BLaER1 (cell line): ENCODE data around the gene PXDN.
"Not testable (repeated sequence)": the region's sequence is repeated elsewhere in the genome, so short reads cannot be mapped to it uniquely, and the experiment has no call there.

Experiments used
- H3K27ac ChIP-seq: shearing (Covaris generic); formaldehyde crosslinking; 2 replicates; pipeline ENCODE4 v1.8.1; 2022
- H3K27me3 ChIP-seq: shearing (Covaris generic); formaldehyde crosslinking; 2 replicates; pipeline ENCODE4 v1.8.1; 2022
- H3K36me3 ChIP-seq: shearing (Covaris generic); formaldehyde crosslinking; 2 replicates; pipeline ENCODE4 v1.8.1; 2022
- H3K4me1 ChIP-seq: shearing (Covaris generic); formaldehyde crosslinking; 2 replicates; pipeline ENCODE4 v1.8.1; 2022
- H3K4me2 ChIP-seq: shearing (Covaris generic); formaldehyde crosslinking; 2 replicates; pipeline ENCODE4 v1.8.1; 2022
- H3K4me3 ChIP-seq: shearing (Covaris generic); formaldehyde crosslinking; 2 replicates; pipeline ENCODE4 v1.8.1; 2022
- H3K9ac ChIP-seq: shearing (Covaris generic); formaldehyde crosslinking; 2 replicates; pipeline ENCODE4 v1.8.1; 2022
- H3K9me3 ChIP-seq: shearing (Covaris generic); formaldehyde crosslinking; 2 replicates; pipeline ENCODE4 v1.8.1; 2022
- H4K20me1 ChIP-seq: shearing (Covaris generic); formaldehyde crosslinking; 2 replicates; pipeline ENCODE4 v1.8.1; 2022
- Cebpa-rat ChIP-seq: shearing (Covaris generic); IDR thresholded peaks from 2 replicates; pipeline ENCODE4 v1.8.1; 2022

PXDN gene

DNA sequence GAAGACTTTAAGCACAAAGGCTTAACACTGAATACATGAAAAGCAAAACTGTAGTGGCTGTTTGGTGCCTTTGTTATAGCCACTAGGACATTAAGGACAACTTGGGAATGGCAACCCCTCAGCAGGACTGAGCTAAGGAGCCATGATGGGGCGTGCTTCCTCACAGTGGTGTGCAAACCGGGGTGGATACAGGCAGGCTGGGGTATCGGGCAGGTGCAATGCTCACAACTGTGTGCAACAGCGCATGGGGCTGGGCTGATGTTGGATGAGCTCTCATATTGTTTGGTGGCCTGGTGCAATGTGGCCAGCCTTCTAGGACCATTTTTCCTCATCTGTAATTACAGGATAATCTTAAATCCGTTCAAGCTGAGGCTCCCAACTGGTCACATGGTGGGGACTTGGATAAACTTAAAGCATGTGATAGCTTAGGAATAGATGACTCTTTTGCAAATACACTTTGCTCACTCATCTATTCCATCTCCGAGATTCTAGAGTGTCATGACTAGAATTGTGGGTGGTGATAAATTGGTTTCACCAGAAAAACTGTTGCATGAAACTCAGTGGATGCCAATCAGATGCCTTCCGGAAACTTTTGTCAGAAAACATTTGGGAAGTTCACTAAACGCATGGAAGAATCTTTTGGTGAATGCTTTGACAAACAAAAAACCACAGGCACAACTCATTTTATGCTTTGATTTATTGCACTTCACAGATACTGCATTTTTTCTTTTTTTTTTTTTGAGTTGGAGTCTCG, 116.5 kb downstream of the PXDN start:
- Histone ChIP-seq H4K20me1 (peaks cover 6% of the 10 kb centered on the region; the same call in 1 of the 2 replicates), H3K27me3 (no peaks in the 10 kb centered on the region), H3K9ac (no peak overlapping the region), H3K27ac (no peak overlapping the region), H3K4me2 (peak overlapping the region; percentile 70), H3K36me3 (peaks cover 39% of the 10 kb centered on the region), H3K4me1 (peaks cover 60% of the 10 kb centered on the region), H3K9me3 (peaks cover 17% of the 10 kb centered on the region), H3K4me3 (no peak overlapping the region)
- TF ChIP-seq Cebpa-rat = no peak

DNA sequence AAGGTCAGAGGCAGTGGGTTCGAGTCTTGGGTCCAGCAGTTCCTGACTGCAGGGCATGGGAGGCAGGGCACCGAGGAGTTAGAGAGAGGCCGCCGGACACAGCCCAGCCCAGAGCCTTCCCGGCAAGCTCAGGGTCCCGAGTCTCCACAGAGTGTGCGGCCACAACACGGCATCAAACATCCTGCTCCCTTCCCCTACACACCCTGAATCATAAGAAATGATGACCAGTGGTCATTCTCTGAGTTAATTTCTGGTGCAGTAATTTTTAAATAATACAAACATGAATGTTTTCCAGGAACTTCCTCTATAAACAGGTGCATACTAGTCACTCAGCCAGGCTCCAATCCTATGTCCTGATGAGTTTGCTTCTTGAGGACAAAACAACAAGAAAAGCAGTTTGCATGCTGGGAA, 118.0 kb downstream of the PXDN start:
- no peaks in the 10 kb centered on the region for H4K20me1 ChIP-seq
- H3K9ac ChIP-seq = no peak overlapping the region
- no peaks in the 10 kb centered on the region for H3K27me3 ChIP-seq
- no peak for TF ChIP-seq Cebpa-rat
- peak overlapping the region; percentile 40; the same call in 1 of the 2 replicates for H3K27ac ChIP-seq
- H3K36me3 ChIP-seq = peaks cover 23% of the 10 kb centered on the region
- H3K4me3 ChIP-seq = no peak overlapping the region
- H3K4me1 ChIP-seq = peaks cover 76% of the 10 kb centered on the region
- peak overlapping the region; percentile 70 for H3K4me2 ChIP-seq
- H3K9me3 ChIP-seq = peaks cover 17% of the 10 kb centered on the region

DNA sequence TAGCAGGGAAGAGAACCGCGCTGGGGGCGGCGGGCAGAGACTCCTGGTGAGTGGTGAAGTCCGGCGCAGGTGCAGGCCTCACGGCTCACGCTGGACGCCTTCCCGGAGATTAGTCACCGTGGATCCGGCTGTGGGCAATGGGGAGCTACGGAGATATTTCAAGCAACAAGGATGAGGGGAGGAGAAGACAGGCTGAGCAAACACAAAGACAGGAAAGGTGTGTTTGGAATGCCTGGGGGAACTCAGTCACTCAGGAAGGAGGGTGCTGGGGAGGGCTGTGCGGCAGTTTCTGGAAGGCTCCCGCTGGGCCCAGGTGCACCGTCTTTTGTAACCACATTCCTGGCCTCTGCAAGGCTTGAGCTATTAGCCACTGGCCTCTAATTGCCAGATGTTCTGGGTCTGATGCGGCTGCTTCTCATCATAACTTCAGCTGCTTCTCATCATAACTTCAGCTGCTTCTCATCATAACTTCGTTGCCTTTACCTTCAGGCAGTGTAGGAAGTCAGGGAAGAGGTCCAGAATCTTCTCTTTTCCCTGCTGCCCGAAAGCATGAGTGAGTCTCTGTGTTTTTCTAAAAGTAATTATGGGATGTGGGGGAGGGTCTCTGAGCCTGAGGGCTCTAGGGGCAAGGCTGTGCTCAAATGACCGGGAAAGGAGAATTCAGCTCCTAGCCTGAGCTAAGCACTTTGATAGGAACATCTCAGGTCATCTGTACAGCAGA, 118.9 kb downstream of the PXDN start:
- peaks cover 19% of the 10 kb centered on the region for H3K9me3 ChIP-seq
- H3K27me3 ChIP-seq = no peaks in the 10 kb centered on the region
- no peak overlapping the region; the same call in 1 of the 2 replicates for H3K9ac ChIP-seq
- H3K4me1 ChIP-seq = peaks cover 84% of the 10 kb centered on the region
- H4K20me1 ChIP-seq = no peaks in the 10 kb centered on the region
- H3K36me3 ChIP-seq = peaks cover 15% of the 10 kb centered on the region
- H3K27ac ChIP-seq = peak overlapping the region; percentile 40
- no peak for TF ChIP-seq Cebpa-rat
- peak overlapping the region; percentile 70 for H3K4me2 ChIP-seq
- H3K4me3 ChIP-seq = no peak overlapping the region

DNA sequence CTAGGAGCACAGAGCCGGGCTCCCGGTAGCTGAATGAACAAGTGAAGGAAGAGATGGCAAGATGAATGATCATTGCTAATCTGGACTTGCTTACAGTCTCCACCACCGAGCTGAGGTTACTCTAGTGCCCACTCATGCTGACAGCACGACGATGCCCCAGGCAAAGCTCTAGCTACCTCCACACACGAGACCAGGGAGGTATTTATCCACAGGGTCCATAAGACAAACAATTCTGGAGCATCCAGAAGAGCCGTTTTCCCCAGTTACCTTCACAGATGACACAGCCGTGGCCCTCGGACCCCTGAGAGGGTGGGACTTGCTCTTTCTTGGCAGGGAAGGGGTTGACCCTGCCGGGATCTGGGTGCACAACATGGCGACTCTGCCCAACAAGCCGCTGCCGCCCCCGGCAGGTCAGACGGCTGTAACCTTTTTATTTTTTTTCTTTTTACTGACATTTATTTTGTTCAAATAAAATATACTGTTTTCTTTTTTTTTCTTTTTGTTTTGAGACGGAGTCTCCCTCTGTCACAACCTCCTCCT, 120.3 kb downstream of the PXDN start:
- Histone ChIP-seq H4K20me1 (no peaks in the 10 kb centered on the region), H3K36me3 (peaks cover under 1% of the 10 kb centered on the region; the same call in 1 of the 2 replicates), H3K9me3 (peaks cover 9% of the 10 kb centered on the region; the same call in 1 of the 2 replicates), H3K9ac (no peak overlapping the region), H3K4me3 (no peak overlapping the region), H3K27me3 (no peaks in the 10 kb centered on the region), H3K27ac (0 out of 2 replicates have a peak overlapping the region, but pooled peaks have one; percentile 35), H3K4me2 (no peak overlapping the region), H3K4me1 (peaks cover 91% of the 10 kb centered on the region)
- no peak for TF ChIP-seq Cebpa-rat

DNA sequence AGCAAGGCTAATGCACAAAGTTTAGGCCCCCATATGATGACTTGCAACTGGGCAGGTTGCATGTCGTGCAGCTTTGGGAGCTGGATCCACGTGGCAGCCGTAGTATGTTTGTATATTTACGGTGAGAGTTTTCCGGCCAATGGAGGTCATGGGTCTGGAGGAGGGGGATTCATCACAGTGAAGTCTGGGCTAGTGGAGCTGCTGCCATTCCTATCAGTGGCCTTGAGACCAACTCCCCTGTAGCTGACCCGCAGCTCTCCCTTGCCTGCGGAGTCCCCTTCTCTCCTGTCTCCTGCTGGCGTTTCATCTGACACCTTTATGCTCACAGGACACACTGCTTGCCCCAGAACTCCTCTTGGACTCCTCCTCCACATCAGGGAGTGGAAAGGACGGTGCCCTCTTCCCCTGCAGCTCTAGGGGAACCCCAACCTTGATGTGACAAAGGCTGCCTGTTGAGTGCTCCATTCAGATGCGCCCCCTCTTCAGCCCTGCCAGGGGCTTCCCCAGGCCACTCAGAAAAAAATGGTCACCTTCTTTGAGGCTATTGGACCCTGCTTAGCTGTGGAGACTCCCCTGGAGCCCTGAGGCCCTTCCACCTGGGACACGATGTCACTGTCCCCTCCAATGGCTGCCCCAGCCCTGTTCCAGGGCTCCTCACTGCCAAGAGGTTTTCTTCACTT, 121.7 kb downstream of the PXDN start:
- H3K9me3 ChIP-seq = peaks cover 9% of the 10 kb centered on the region; the same call in 1 of the 2 replicates
- no peak overlapping the region for H3K4me3 ChIP-seq
- H4K20me1 ChIP-seq = no peaks in the 10 kb centered on the region
- peaks cover 91% of the 10 kb centered on the region for H3K4me1 ChIP-seq
- no peaks in the 10 kb centered on the region for H3K36me3 ChIP-seq
- TF ChIP-seq Cebpa-rat = no peak
- H3K27ac ChIP-seq = peak overlapping the region; percentile 19; the same call in 1 of the 2 replicates
- no peaks in the 10 kb centered on the region for H3K27me3 ChIP-seq
- peak overlapping the region; percentile 56; the same call in 1 of the 2 replicates for H3K4me2 ChIP-seq
- H3K9ac ChIP-seq = no peak overlapping the region

DNA sequence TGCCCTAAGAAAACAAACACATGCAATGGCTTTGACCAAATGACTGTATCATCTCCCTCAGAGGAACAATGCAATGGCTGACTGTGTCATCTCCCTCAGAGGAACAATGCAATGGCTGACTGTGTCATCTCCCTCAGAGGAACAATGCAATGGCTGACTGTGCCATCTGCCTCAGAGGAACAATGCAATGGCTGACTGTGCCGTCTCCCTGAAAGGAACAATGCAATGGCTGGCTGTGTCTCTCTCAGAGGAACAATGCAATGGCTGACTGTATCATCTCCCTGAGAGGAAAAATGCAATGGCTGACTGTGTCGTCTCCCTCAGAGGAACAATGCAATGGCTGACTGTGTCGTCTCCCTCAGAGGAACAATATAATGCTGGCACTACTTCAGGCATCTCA, 122.3 kb downstream of the PXDN start:
- Histone ChIP-seq H3K4me1 (peaks cover 91% of the 10 kb centered on the region), H3K27ac (peak overlapping the region; percentile 19), H3K4me2 (peak overlapping the region; percentile 56)
- H3K4me3 ChIP-seq, H3K9me3 ChIP-seq, H3K27me3 ChIP-seq, H4K20me1 ChIP-seq, H3K9ac ChIP-seq, H3K36me3 ChIP-seq: not testable (repeated sequence)

DNA sequence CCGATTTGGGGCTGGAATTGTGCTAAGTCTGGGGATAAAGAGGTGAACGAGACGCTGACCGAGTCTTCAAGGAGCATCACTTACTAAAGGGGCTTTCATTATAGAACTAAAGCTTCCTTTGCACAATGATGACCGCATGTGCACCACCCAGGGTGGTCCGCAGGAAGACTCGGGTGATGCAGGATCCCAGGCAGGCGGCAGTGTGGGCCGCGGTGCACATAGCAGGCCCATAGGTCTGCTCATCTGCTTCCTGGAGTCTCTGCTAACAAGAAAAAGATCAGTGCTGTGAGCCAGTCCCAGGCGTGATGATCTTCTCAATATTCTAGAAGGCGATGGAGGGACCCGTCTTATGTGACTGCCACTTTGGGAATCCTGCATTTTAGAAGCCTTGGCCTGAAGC, 122.8 kb downstream of the PXDN start:
- Histone ChIP-seq H3K4me1 (peaks cover 91% of the 10 kb centered on the region), H4K20me1 (no peaks in the 10 kb centered on the region), H3K4me2 (peak overlapping the region; percentile 56), H3K36me3 (no peaks in the 10 kb centered on the region), H3K4me3 (no peak overlapping the region), H3K9ac (no peak overlapping the region), H3K27ac (peak overlapping the region; percentile 19), H3K9me3 (peaks cover 9% of the 10 kb centered on the region; the same call in 1 of the 2 replicates), H3K27me3 (no peaks in the 10 kb centered on the region)
- TF ChIP-seq Cebpa-rat = no peak

DNA sequence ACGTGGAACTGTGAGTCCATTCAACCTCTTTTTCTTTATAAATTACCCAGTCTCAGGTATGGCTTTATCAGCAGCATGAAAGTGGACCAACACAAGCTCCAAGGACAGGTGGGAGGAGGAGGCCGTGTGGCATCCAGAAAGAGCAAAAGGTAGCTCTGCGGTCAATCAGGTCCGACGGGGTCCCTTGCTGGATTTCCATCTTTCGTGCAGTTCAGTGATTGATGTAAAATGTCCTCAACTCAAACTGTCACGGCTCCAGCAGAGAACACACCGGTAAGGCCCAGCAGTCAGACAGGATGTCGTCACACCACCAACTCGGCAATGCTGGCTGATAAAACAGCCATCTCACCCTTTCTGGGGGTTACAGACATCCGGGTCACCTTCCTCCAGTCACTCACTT, 123.3 kb downstream of the PXDN start:
- Histone ChIP-seq H3K4me1 (peaks cover 91% of the 10 kb centered on the region), H3K9ac (no peak overlapping the region), H3K4me3 (no peak overlapping the region)

DNA sequence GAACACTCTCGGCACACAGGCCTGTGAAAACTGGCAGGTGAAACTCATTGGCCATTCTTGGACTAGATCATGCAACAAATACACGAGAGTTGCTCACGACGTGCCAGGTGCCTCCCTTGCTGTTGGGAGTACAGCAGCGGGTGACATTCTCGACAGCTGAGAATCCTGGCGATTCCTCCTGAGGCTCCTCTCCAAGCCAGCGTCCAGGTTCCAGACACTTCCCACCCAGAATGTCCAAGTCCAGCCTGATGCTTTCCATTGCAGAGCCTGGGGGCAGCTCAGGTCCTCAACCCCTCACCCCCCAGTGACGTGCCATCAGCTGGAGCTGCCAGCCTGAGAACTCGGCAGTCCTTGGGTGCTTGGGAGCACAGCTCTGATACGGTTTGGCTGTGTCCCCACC, 124.2 kb downstream of the PXDN start:
- no peak for TF ChIP-seq Cebpa-rat
- Histone ChIP-seq H3K4me2 (peak overlapping the region; percentile 56), H3K9me3 (peaks cover 9% of the 10 kb centered on the region; the same call in 1 of the 2 replicates), H3K27ac (no peak overlapping the region), H3K4me1 (peaks cover 91% of the 10 kb centered on the region), H3K36me3 (no peaks in the 10 kb centered on the region), H3K4me3 (no peak overlapping the region), H3K9ac (no peak overlapping the region), H3K27me3 (no peaks in the 10 kb centered on the region), H4K20me1 (no peaks in the 10 kb centered on the region)

More for the DNA sequence above, 123.3 kb downstream of the PXDN start:
- Histone ChIP-seq H3K4me2 (peak overlapping the region; percentile 56), H3K9me3 (peaks cover 9% of the 10 kb centered on the region; the same call in 1 of the 2 replicates), H3K36me3 (no peaks in the 10 kb centered on the region), H3K27me3 (no peaks in the 10 kb centered on the region), H4K20me1 (no peaks in the 10 kb centered on the region), H3K27ac (peak overlapping the region; percentile 19)
- no peak for TF ChIP-seq Cebpa-rat
